ENCODE results near the gene GFRA4.

GFRA4 gene

GRCh38 chr20:3652676-3653596, 10.3 kb downstream of the GFRA4 start:
- H3K4me1 ChIP-seq (ENCODE audit: control insufficient read depth, insufficient read depth, low read length): no peaks in the 10 kb centered on the region
- H3K27me3 ChIP-seq (ENCODE audit: control insufficient read depth, insufficient read depth, low read length): no peaks in the 10 kb centered on the region
- H3K27ac ChIP-seq (ENCODE audit: low read length): no peak overlapping the region
- H3K9me3 ChIP-seq (ENCODE audit: control insufficient read depth, insufficient read depth, low read length): no peaks in the 10 kb centered on the region
- no peaks in the 10 kb centered on the region for H3K36me3 ChIP-seq (ENCODE audit: control insufficient read depth, insufficient read depth, low read length)
- no CpG with 5 or more reads among the region's 10 CpGs for WGBS (ENCODE audit: insufficient coverage, insufficient read length)
- DNase-seq (ENCODE audit: low read depth, low spot score): no peak
- no peak overlapping the region for H3K4me3 ChIP-seq (ENCODE audit: low read length)

- no peaks in the 10 kb centered on the region for H3K4me1 ChIP-seq (ENCODE audit: control insufficient read depth, insufficient read depth, low read length)
- no peak for DNase-seq (ENCODE audit: low read depth, low spot score)
- H3K4me3 ChIP-seq (ENCODE audit: low read length): no peak overlapping the region
- H3K9me3 ChIP-seq (ENCODE audit: control insufficient read depth, insufficient read depth, low read length): no peaks in the 10 kb centered on the region
- H3K27me3 ChIP-seq (ENCODE audit: control insufficient read depth, insufficient read depth, low read length): no peaks in the 10 kb centered on the region
- no CpG with 5 or more reads among the region's 9 CpGs for WGBS (ENCODE audit: insufficient coverage, insufficient read length)
- no peak overlapping the region for H3K27ac ChIP-seq (ENCODE audit: low read length)
- H3K36me3 ChIP-seq (ENCODE audit: control insufficient read depth, insufficient read depth, low read length): no peaks in the 10 kb centered on the region
Measured at GRCh38 chr20:3652221-3652620, 11.0 kb downstream of the GFRA4 start.

- Histone ChIP-seq H3K4me3 (ENCODE audit: low read length) (no peak overlapping the region), H3K36me3 (ENCODE audit: control insufficient read depth, insufficient read depth, low read length) (no peaks in the 10 kb centered on the region), H3K27me3 (ENCODE audit: control insufficient read depth, insufficient read depth, low read length) (no peaks in the 10 kb centered on the region), H3K9me3 (ENCODE audit: control insufficient read depth, insufficient read depth, low read length) (no peaks in the 10 kb centered on the region), H3K27ac (ENCODE audit: low read length) (no peak overlapping the region), H3K4me1 (ENCODE audit: control insufficient read depth, insufficient read depth, low read length) (no peaks in the 10 kb centered on the region)
- no CpG with 5 or more reads among the region's 9 CpGs for WGBS (ENCODE audit: insufficient coverage, insufficient read length)
- no peak for DNase-seq (ENCODE audit: low read depth, low spot score)
Measured at GRCh38 chr20:3651204-3651962, 11.8 kb downstream of the GFRA4 start.

- Histone ChIP-seq H3K4me3 (ENCODE audit: low read length) (no peak overlapping the region), H3K4me1 (ENCODE audit: control insufficient read depth, insufficient read depth, low read length) (no peaks in the 10 kb centered on the region; the same call in 1 of the 2 replicates), H3K9me3 (ENCODE audit: control insufficient read depth, insufficient read depth, low read length) (no peaks in the 10 kb centered on the region), H3K36me3 (ENCODE audit: control insufficient read depth, insufficient read depth, low read length) (0 out of 2 replicates have a peak, but pooled peaks cover 3% of the 10 kb centered on the region), H3K27ac (ENCODE audit: low read length) (no peak overlapping the region), H3K27me3 (ENCODE audit: control insufficient read depth, insufficient read depth, low read length) (no peaks in the 10 kb centered on the region)
- no CpG with 5 or more reads among the region's 9 CpGs for WGBS (ENCODE audit: insufficient coverage, insufficient read length)
- DNase-seq (ENCODE audit: low read depth, low spot score): no peak
Measured at GRCh38 chr20:3648951-3649350, 14.2 kb downstream of the GFRA4 start.

- H3K27me3 ChIP-seq (ENCODE audit: control insufficient read depth, insufficient read depth, low read length): no peaks in the 10 kb centered on the region
- H3K9me3 ChIP-seq (ENCODE audit: control insufficient read depth, insufficient read depth, low read length): no peaks in the 10 kb centered on the region
- no peaks in the 10 kb centered on the region; the same call in 1 of the 2 replicates for H3K4me1 ChIP-seq (ENCODE audit: control insufficient read depth, insufficient read depth, low read length)
Measured at GRCh38 chr20:3647473-3647872, 15.7 kb downstream of the GFRA4 start.

GRCh38 chr20:3646651-3647050, 16.5 kb downstream of the GFRA4 start:
- no CpG with 5 or more reads among the region's 13 CpGs for WGBS (ENCODE audit: insufficient coverage, insufficient read length)
- no peak for DNase-seq (ENCODE audit: low read depth, low spot score)
- no peaks in the 10 kb centered on the region for H3K27me3 ChIP-seq (ENCODE audit: control insufficient read depth, insufficient read depth, low read length)
- H3K27ac ChIP-seq (ENCODE audit: low read length): no peak overlapping the region
- 0 out of 2 replicates have a peak, but pooled peaks cover 3% of the 10 kb centered on the region for H3K36me3 ChIP-seq (ENCODE audit: control insufficient read depth, insufficient read depth, low read length)
- no peaks in the 10 kb centered on the region; the same call in 1 of the 2 replicates for H3K4me1 ChIP-seq (ENCODE audit: control insufficient read depth, insufficient read depth, low read length)
- H3K4me3 ChIP-seq (ENCODE audit: low read length): no peak overlapping the region
- H3K9me3 ChIP-seq (ENCODE audit: control insufficient read depth, insufficient read depth, low read length): no peaks in the 10 kb centered on the region

More at GRCh38 chr20:3647473-3647872, 15.7 kb downstream of the GFRA4 start:
- DNase-seq (ENCODE audit: low read depth, low spot score): no peak
- Histone ChIP-seq H3K27ac (ENCODE audit: low read length) (no peak overlapping the region), H3K36me3 (ENCODE audit: control insufficient read depth, insufficient read depth, low read length) (0 out of 2 replicates have a peak, but pooled peaks cover 3% of the 10 kb centered on the region), H3K4me3 (ENCODE audit: low read length) (no peak overlapping the region)

- no peak overlapping the region for H3K27ac ChIP-seq (ENCODE audit: low read length)
- 0 out of 2 replicates have a peak, but pooled peaks cover 3% of the 10 kb centered on the region for H3K36me3 ChIP-seq (ENCODE audit: control insufficient read depth, insufficient read depth, low read length)
Measured at GRCh38 chr20:3646067-3646440, 17.1 kb downstream of the GFRA4 start.

GRCh38 chr20:3645309-3646066, 17.7 kb downstream of the GFRA4 start:
- no peak for DNase-seq (ENCODE audit: low read depth, low spot score)
- no peaks in the 10 kb centered on the region for H3K27me3 ChIP-seq (ENCODE audit: control insufficient read depth, insufficient read depth, low read length)
- no peaks in the 10 kb centered on the region for H3K9me3 ChIP-seq (ENCODE audit: control insufficient read depth, insufficient read depth, low read length)
- H3K27ac ChIP-seq (ENCODE audit: low read length): no peak overlapping the region
- WGBS (ENCODE audit: insufficient coverage, insufficient read length): no CpG with 5 or more reads among the region's 20 CpGs
- H3K36me3 ChIP-seq (ENCODE audit: control insufficient read depth, insufficient read depth, low read length): 0 out of 2 replicates have a peak, but pooled peaks cover 3% of the 10 kb centered on the region
- no peak overlapping the region for H3K4me3 ChIP-seq (ENCODE audit: low read length)
- no peaks in the 10 kb centered on the region; the same call in 1 of the 2 replicates for H3K4me1 ChIP-seq (ENCODE audit: control insufficient read depth, insufficient read depth, low read length)

More at GRCh38 chr20:3646067-3646440, 17.1 kb downstream of the GFRA4 start:
- H3K4me3 ChIP-seq (ENCODE audit: low read length): no peak overlapping the region
- H3K27me3 ChIP-seq (ENCODE audit: control insufficient read depth, insufficient read depth, low read length): no peaks in the 10 kb centered on the region
- no peak for DNase-seq (ENCODE audit: low read depth, low spot score)
- no peaks in the 10 kb centered on the region for H3K9me3 ChIP-seq (ENCODE audit: control insufficient read depth, insufficient read depth, low read length)
- H3K4me1 ChIP-seq (ENCODE audit: control insufficient read depth, insufficient read depth, low read length): no peaks in the 10 kb centered on the region; the same call in 1 of the 2 replicates
- no CpG with 5 or more reads among the region's 5 CpGs for WGBS (ENCODE audit: insufficient coverage, insufficient read length)

- Histone ChIP-seq H3K4me1 (ENCODE audit: control insufficient read depth, insufficient read depth, low read length) (no peaks in the 10 kb centered on the region; the same call in 1 of the 2 replicates), H3K36me3 (ENCODE audit: control insufficient read depth, insufficient read depth, low read length) (0 out of 2 replicates have a peak, but pooled peaks cover 2% of the 10 kb centered on the region), H3K27ac (ENCODE audit: low read length) (no peak overlapping the region), H3K27me3 (ENCODE audit: control insufficient read depth, insufficient read depth, low read length) (no peaks in the 10 kb centered on the region), H3K4me3 (ENCODE audit: low read length) (no peak overlapping the region), H3K9me3 (ENCODE audit: control insufficient read depth, insufficient read depth, low read length) (no peaks in the 10 kb centered on the region)
- WGBS (ENCODE audit: insufficient coverage, insufficient read length): no CpG with 5 or more reads among the region's 3 CpGs
- no peak for DNase-seq (ENCODE audit: low read depth, low spot score)
Measured at GRCh38 chr20:3640259-3640658, 22.9 kb downstream of the GFRA4 start.

- DNase-seq (ENCODE audit: low read depth, low spot score): no peak
- Histone ChIP-seq H3K27ac (ENCODE audit: low read length) (no peak overlapping the region), H3K9me3 (ENCODE audit: control insufficient read depth, insufficient read depth, low read length) (no peaks in the 10 kb centered on the region), H3K36me3 (ENCODE audit: control insufficient read depth, insufficient read depth, low read length) (no peaks in the 10 kb centered on the region), H3K4me3 (ENCODE audit: low read length) (no peak overlapping the region), H3K4me1 (ENCODE audit: control insufficient read depth, insufficient read depth, low read length) (no peaks in the 10 kb centered on the region), H3K27me3 (ENCODE audit: control insufficient read depth, insufficient read depth, low read length) (no peaks in the 10 kb centered on the region)
- WGBS (ENCODE audit: insufficient coverage, insufficient read length): no CpG with 5 or more reads among the region's 1 CpG
Measured at GRCh38 chr20:3635346-3635745, 27.9 kb downstream of the GFRA4 start.
